KMS-11 (cell line): ENCODE results near the gene IGFLR1.

ENCODE experiments used
- H2AFZ ChIP-seq: fragments of 200-600 bp; sonication (generic); 2 replicates; pipeline ENCODE4 v1.6.1; 2016; ENCODE audit warnings: antibody characterized with exemption, mixed run types, low read depth
- H3K27ac ChIP-seq: fragments of 200-600 bp; sonication (generic); 2 replicates; pipeline ENCODE4 v1.6.1; 2016; ENCODE audit warnings: mild to moderate bottlenecking, mixed run types
- H3K27me3 ChIP-seq: fragments of 200-600 bp; sonication (generic); 2 replicates; pipeline ENCODE4 v1.6.1; 2017; ENCODE audit warnings: mild to moderate bottlenecking, low read depth, mixed run types, moderate library complexity; ENCODE audit not compliant: insufficient read depth
- H3K36me3 ChIP-seq: fragments of 200-600 bp; sonication (generic); 2 replicates; pipeline ENCODE4 v1.6.1; 2017; ENCODE audit warnings: mild to moderate bottlenecking, mixed run types; ENCODE audit not compliant: insufficient read depth
- H3K4me1 ChIP-seq: fragments of 200-600 bp; sonication (generic); 2 replicates; pipeline ENCODE4 v1.6.1; 2016; ENCODE audit warnings: mild to moderate bottlenecking, low read depth, mixed run types; ENCODE audit not compliant: poor library complexity, severe bottlenecking
- H3K4me2 ChIP-seq: fragments of 200-600 bp; sonication (generic); 2 replicates; pipeline ENCODE4 v1.7.0; 2016; ENCODE audit warnings: mild to moderate bottlenecking, mixed run types
- H3K4me3 ChIP-seq: fragments of 200-600 bp; sonication (generic); IDR thresholded peaks from 2 replicates; pipeline ENCODE4 v1.6.1; 2017; ENCODE audit warnings: low read depth, low read length, mixed read lengths; ENCODE audit not compliant: insufficient read depth
- H3K79me2 ChIP-seq: fragments of 200-600 bp; sonication (generic); 2 replicates; pipeline ENCODE4 v1.6.1; 2016; ENCODE audit warnings: low read depth, mixed run types; ENCODE audit not compliant: insufficient read depth
- H3K9ac ChIP-seq: fragments of 200-600 bp; sonication (generic); 2 replicates; pipeline ENCODE4 v1.6.1; 2016; ENCODE audit warnings: mild to moderate bottlenecking, mixed run types
- H4K20me1 ChIP-seq: fragments of 200-600 bp; sonication (generic); 2 replicates; pipeline ENCODE4 v1.6.1; 2016; ENCODE audit warnings: mild to moderate bottlenecking, mixed run types; ENCODE audit not compliant: insufficient read depth
- CTCF ChIP-seq: fragments of 200-600 bp; sonication (generic); conservative IDR thresholded peaks from 2 replicates; pipeline ENCODE4 v1.6.1; 2017; ENCODE audit warnings: low read depth, mild to moderate bottlenecking, antibody characterized with exemption, low read length, moderate library complexity, mixed read lengths

IGFLR1 gene

GRCh38 chr19:35742121-35742724 lies at the start of gene IGFLR1:
Gene IGFLR1, minus strand, starts transcription at chr19:35742452. Its CDS starts 1,272 bp downstream, at chr19:35741180.
- H3K79me2 ChIP-seq, result no peaks in the 10 kb centered on the region; the same call in 1 of the 2 replicates
- peak within 1 kb of the TSS; percentile 37; the same call in 1 of the 2 replicates for H3K9ac ChIP-seq
- no peaks in the 10 kb centered on the region for H4K20me1 ChIP-seq
- no peak within 1 kb of the TSS for H3K4me3 ChIP-seq
- no peaks in the 10 kb centered on the region for H3K27me3 ChIP-seq
- peak within 1 kb of the TSS; percentile 63 for H3K27ac ChIP-seq
- TF ChIP-seq CTCF, result no peak
- H2AFZ ChIP-seq, result peak within 1 kb of the TSS; percentile 62; the same call in 1 of the 2 replicates
- no peaks in the 10 kb centered on the region for H3K36me3 ChIP-seq
- peaks cover 46% of the 10 kb centered on the region for H3K4me1 ChIP-seq
- H3K4me2 ChIP-seq, result peak within 1 kb of the TSS; percentile 74

GRCh38 chr19:35791814-35792279 lies 49.6 kb upstream of the IGFLR1 start:
- Histone ChIP-seq H3K4me3 (no peak overlapping the region), H2AFZ (no peak overlapping the region), H3K79me2 (no peaks in the 10 kb centered on the region), H3K4me2 (no peak overlapping the region), H3K9ac (no peak overlapping the region), H4K20me1 (no peaks in the 10 kb centered on the region), H3K4me1 (no peaks in the 10 kb centered on the region), H3K27ac (no peak overlapping the region), H3K36me3 (no peaks in the 10 kb centered on the region), H3K27me3 (peaks cover 4% of the 10 kb centered on the region)
- no peak for TF ChIP-seq CTCF

- no peaks in the 10 kb centered on the region for H4K20me1 ChIP-seq
- H3K4me3 ChIP-seq, result no peak overlapping the region
- H3K79me2 ChIP-seq, result no peaks in the 10 kb centered on the region
- H3K27me3 ChIP-seq, result peaks cover 4% of the 10 kb centered on the region; the same call in 1 of the 2 replicates
- no peak overlapping the region for H3K9ac ChIP-seq
- no peak overlapping the region for H2AFZ ChIP-seq
- no peaks in the 10 kb centered on the region for H3K4me1 ChIP-seq
- H3K4me2 ChIP-seq, result no peak overlapping the region
- TF ChIP-seq CTCF, result no peak
- H3K36me3 ChIP-seq, result no peaks in the 10 kb centered on the region
- no peak overlapping the region for H3K27ac ChIP-seq
Measured at GRCh38 chr19:35790981-35791813, 48.9 kb upstream of the IGFLR1 start.

- H4K20me1 ChIP-seq, result no peaks in the 10 kb centered on the region
- no peak overlapping the region for H3K4me2 ChIP-seq
- H3K36me3 ChIP-seq, result no peaks in the 10 kb centered on the region
- TF ChIP-seq CTCF, result no peak
- H3K79me2 ChIP-seq, result no peaks in the 10 kb centered on the region
- peaks cover 4% of the 10 kb centered on the region; the same call in 1 of the 2 replicates for H3K27me3 ChIP-seq
- no peaks in the 10 kb centered on the region for H3K4me1 ChIP-seq
- H3K27ac ChIP-seq, result no peak overlapping the region
- no peak overlapping the region for H3K9ac ChIP-seq
- no peak overlapping the region for H2AFZ ChIP-seq
- H3K4me3 ChIP-seq, result no peak overlapping the region
Measured at GRCh38 chr19:35789978-35790944, 48.0 kb upstream of the IGFLR1 start.
